ENCODE data around the gene NCKAP5. TPM values are rescaled to one million over a fixed set of nuclear protein-coding genes. Genes with fewer than 3 reads are reported as not detected.

NCKAP5 gene
- polyA plus RNA-seq, 2 of the 4 experiments (the other 2 are of a cell fraction), result 3.0 to 4.1 TPM

- ATAC-seq (no peak), DNase-seq (ENCODE audit: low read depth in 1 of 2, low spot score in 1 of 2) (no peak), FAIRE-seq (no peak)
- no peak overlapping the region for H3K4me3 ChIP-seq
- 73% methylated on average over 10 of the region's 10 CpGs for WGBS (ENCODE audit: missing lambda C conversion rate)
- peak overlapping the region in 1 of 2 experiments; percentile 28; a peak in 1 of 6 replicates for H3K27ac ChIP-seq
- TF ChIP-seq MAFK (IDR thresholded peaks at IDR 0.05; ENCODE audit: partially characterized antibody), result peak; percentile 53
- TF ChIP-seq NFE2L2 (conservative IDR thresholded peaks at IDR 0.05; ENCODE audit: low read length), result peak; percentile 71
- TF ChIP-seq CEBPB (IDR thresholded peaks at IDR 0.05), result no peak
- ChIA-PET CTCF (interaction anchor here (2.1 kb wide), 1 partner anchor 12 kb away, joined by 7 read pairs; no protein-coding TSS in a partner anchor), POLR2A (no interaction called here)
- no peaks in the 10 kb centered on the region for H3K9me3 ChIP-seq
- H3K4me2 ChIP-seq, result no peak overlapping the region
- H3K4me1 ChIP-seq, result peaks cover 16% of the 10 kb centered on the region
Observed at GRCh38 chr2:133135035-133135654, 433.1 kb downstream of the NCKAP5 start.

- 47% methylated on average over 3 of the region's 3 CpGs for WGBS (ENCODE audit: missing lambda C conversion rate)
Observed at GRCh38 chr2:133130548-133131246, 437.6 kb downstream of the NCKAP5 start.

DNA sequence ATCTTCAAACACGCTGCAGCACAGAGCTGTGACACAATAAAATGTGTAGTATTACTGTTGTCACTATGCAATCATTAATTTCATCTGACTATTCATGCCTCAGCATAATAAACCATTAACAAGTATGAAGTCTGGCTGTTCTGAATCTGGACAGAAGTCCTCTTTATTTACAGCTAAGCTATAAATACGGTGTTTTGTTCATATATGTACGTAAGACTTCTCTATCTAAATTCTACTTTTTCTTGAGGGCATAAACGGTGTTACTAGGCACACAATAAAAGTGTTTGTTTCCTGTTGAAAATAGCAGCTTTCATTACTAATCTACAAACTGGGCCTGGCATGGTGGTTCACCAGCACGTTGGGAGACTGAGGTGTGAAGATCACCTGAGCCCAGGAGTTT is 443.8 kb downstream of the NCKAP5 start:
- Histone ChIP-seq H3K4me3 (no peak overlapping the region), H3K4me2 (no peak overlapping the region), H3K4me1 (no peaks in the 10 kb centered on the region), H3K9me3 (no peaks in the 10 kb centered on the region), H3K27ac (no peak overlapping the region)
- FAIRE-seq (no peak), ATAC-seq (no peak), DNase-seq (ENCODE audit: low read depth in 1 of 2, low spot score in 1 of 2) (no peak)
- ChIA-PET CTCF (interaction anchor here (1.6 kb wide), 1 partner anchor 473 kb away, joined by 4 read pairs; no protein-coding TSS in a partner anchor), POLR2A (no interaction called here)
- WGBS (ENCODE audit: missing lambda C conversion rate), result 61% methylated on average over 5 of the region's 5 CpGs
- TF ChIP-seq SMC3 (IDR thresholded peaks at IDR 0.05), result no peak
- no peak for TF ChIP-seq RFX5 (IDR thresholded peaks at IDR 0.05)
- no peak for TF ChIP-seq HOXB5 (CRISPR knock-in tag; IDR thresholded peaks at IDR 0.05)
- no peak for TF ChIP-seq CBX2 (IDR thresholded peaks at IDR 0.05; ENCODE audit: borderline replicate concordance, low read depth)
- TF ChIP-seq, protein P1, sequence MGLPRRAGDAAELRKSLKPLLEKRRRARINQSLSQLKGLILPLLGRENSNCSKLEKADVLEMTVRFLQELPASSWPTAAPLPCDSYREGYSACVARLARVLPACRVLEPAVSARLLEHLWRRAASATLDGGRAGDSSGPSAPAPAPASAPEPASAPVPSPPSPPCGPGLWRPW (IDR thresholded peaks at IDR 0.05), result no peak
- no peak for TF ChIP-seq NFE2L2 (conservative IDR thresholded peaks at IDR 0.05; ENCODE audit: low read length)
- TF ChIP-seq, protein P2, sequence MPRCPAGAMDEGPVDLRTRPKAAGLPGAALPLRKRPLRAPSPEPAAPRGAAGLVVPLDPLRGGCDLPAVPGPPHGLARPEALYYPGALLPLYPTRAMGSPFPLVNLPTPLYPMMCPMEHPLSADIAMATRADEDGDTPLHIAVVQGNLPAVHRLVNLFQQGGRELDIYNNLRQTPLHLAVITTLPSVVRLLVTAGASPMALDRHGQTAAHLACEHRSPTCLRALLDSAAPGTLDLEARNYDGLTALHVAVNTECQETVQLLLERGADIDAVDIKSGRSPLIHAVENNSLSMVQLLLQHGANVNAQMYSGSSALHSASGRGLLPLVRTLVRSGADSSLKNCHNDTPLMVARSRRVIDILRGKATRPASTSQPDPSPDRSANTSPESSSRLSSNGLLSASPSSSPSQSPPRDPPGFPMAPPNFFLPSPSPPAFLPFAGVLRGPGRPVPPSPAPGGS (IDR thresholded peaks at IDR 0.05), result no peak
- no peak for TF ChIP-seq USF2 (IDR thresholded peaks at IDR 0.05)
- TF ChIP-seq JUNB (IDR thresholded peaks at IDR 0.05), result no peak
- no peak for TF ChIP-seq HEYL (CRISPR knock-in tag; IDR thresholded peaks at IDR 0.05)
- no peak for TF ChIP-seq MAFK (IDR thresholded peaks at IDR 0.05; ENCODE audit: partially characterized antibody)
- no peak for TF ChIP-seq NR3C1 (IDR thresholded peaks at IDR 0.05)
- TF ChIP-seq KDM5A (IDR thresholded peaks at IDR 0.05), result no peak
- no peak for TF ChIP-seq REST (IDR thresholded peaks at IDR 0.05)

More at GRCh38 chr2:133130548-133131246, 437.6 kb downstream of the NCKAP5 start:
- H3K9me3 ChIP-seq, result no peaks in the 10 kb centered on the region
- DNase-seq (ENCODE audit: low read depth in 1 of 2, low spot score in 1 of 2) (peak in 1 of 2 experiments; percentile 9), ATAC-seq (peak; percentile 30 to 34; a peak in 3 of 6 replicates), FAIRE-seq (no peak)
- TF ChIP-seq JUNB (IDR thresholded peaks at IDR 0.05) (no peak), REST (IDR thresholded peaks at IDR 0.05) (no peak), TFCP2L1 (CRISPR knock-in tag; IDR thresholded peaks at IDR 0.05) (no peak), NR3C1 (IDR thresholded peaks at IDR 0.05) (no peak), ZSCAN20 (CRISPR knock-in tag; IDR thresholded peaks at IDR 0.05) (no peak)
- H3K4me2 ChIP-seq, result peak overlapping the region; percentile 20; the same call in 2 of the 3 replicates
- H3K27ac ChIP-seq, result no peak overlapping the region
- no peak overlapping the region for H3K4me3 ChIP-seq
- H3K4me1 ChIP-seq, result peaks cover 9% of the 10 kb centered on the region
- POLR2A ChIA-PET, result no interaction called here
- CTCF ChIA-PET, result no interaction called here

All from A549 (cell line).